T-helper 17 cell (primary cell): ENCODE measurements around the gene RBKS. TPM values are rescaled to one million over a fixed set of nuclear protein-coding genes. Genes with fewer than 3 reads are reported as not detected.
"Not testable (repeated sequence)": the region's sequence is repeated elsewhere in the genome, so short reads cannot be mapped to it uniquely, and the experiment has no call there.

Source experiments
- ATAC-seq: fragments of 150-1000 bp; cut with Tn5 transposase; 2 replicates; pipeline ENCODE4 v1.10.0; 2021; ENCODE audit warnings: mild to moderate bottlenecking, moderate library complexity
- DNase-seq, 3 donors: peaks; one replicate each; pipeline versions ENCODE4 v3.0.0 to v3.0.0-alpha.2; 2020 to 2021
- H3K9me3 ChIP-seq: one replicate; pipeline ENCODE4 v1.7.0; 2013; ENCODE audit warnings: low read length, mild to moderate bottlenecking; ENCODE audit not compliant: control insufficient read depth, poor library complexity, severe bottlenecking
- H3K27ac Mint-ChIP-seq: one replicate; pipeline ENCODE4 v1.8.0; 2022; ENCODE audit warnings: mild to moderate bottlenecking, moderate library complexity, mixed read lengths
- H3K27me3 Mint-ChIP-seq: one replicate; pipeline ENCODE4 v1.8.0; 2022; ENCODE audit warnings: mixed read lengths
- H3K36me3 Mint-ChIP-seq: one replicate; pipeline ENCODE4 v1.8.0; 2022; ENCODE audit warnings: low read depth, mixed read lengths
- H3K4me1 Mint-ChIP-seq: one replicate; pipeline ENCODE4 v1.8.0; 2022; ENCODE audit warnings: mild to moderate bottlenecking, mixed read lengths
- H3K4me3 Mint-ChIP-seq: one replicate; pipeline ENCODE4 v1.8.0; 2022; ENCODE audit warnings: mild to moderate bottlenecking, moderate library complexity, mixed read lengths
- total RNA-seq, 4 donors: library from RNA in 2 of 4; stranded (reverse) in 2 of 4; gene quantifications; one replicate each; pipeline ENCODE4 v1.2.3 and lab custom pipeline; 2022 to 2026

The RBKS gene
- total RNA-seq, 2 donors from 2014 or later, result 7.0 to 8.2 TPM

DNA sequence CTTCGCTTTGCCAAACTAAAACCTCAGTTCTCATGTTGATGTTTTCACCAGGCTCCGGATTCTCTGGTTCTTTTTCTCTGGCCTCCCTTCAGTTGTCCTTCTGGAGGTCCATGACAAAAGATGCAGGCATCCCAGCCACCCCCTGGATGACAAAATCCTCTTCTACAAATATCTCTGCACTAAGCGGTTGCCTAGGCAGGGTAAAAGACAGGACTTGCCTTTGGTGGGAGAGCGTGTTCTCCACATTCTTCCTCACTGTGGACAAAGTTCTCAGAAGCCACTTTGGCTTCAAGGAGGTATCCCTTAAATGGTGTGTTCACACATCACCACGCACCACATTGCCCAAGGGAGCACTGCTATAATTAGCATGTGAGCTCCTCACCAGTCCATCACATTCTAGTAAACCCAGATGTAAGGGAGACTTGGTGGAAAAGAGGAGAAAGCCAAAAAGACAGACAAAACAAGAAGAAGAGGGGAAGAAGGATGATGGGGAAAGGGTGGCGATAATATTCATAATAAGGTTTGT is 142.3 kb downstream of the RBKS start:
- Mint-ChIP-seq H3K36me3 (no peaks in the 10 kb centered on the region), H3K4me1 (no peaks in the 10 kb centered on the region), H3K4me3 (no peak overlapping the region), H3K27ac (peak overlapping the region; percentile 22), H3K27me3 (peaks cover 16% of the 10 kb centered on the region)
- ATAC-seq (no peak), DNase-seq (no peak)
- H3K9me3 ChIP-seq, result no peaks in the 10 kb centered on the region

DNA sequence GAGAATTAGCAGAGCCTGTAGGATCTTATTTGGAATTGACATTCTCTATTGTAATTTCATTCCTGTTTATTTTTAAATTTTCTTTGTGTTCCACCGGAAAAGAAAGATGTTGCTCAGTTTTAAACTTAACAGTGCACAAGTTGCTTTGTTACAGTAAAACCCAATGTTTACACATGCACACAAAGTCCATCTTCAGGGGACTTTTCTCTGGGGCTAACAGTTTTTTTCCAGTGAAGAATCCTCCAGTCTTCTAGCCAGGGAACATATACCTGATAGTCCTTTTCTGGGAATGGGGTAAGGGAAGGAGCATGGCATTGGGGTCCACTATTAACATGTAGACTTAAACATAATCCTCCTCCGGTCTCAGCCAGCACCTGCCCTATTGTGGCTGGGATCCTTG is 143.9 kb downstream of the RBKS start:
- no peak overlapping the region for H3K4me3 Mint-ChIP-seq
- H3K9me3 ChIP-seq, result no peaks in the 10 kb centered on the region
- no peaks in the 10 kb centered on the region for H3K4me1 Mint-ChIP-seq
- DNase-seq (no peak), ATAC-seq (no peak)
- H3K36me3 Mint-ChIP-seq, result no peaks in the 10 kb centered on the region
- no peak overlapping the region for H3K27ac Mint-ChIP-seq
- H3K27me3 Mint-ChIP-seq, result peaks cover 11% of the 10 kb centered on the region

- ATAC-seq, H3K36me3 Mint-ChIP-seq, DNase-seq, H3K9me3 ChIP-seq, H3K27ac Mint-ChIP-seq, H3K4me1 Mint-ChIP-seq, H3K4me3 Mint-ChIP-seq: not testable (repeated sequence)
- H3K27me3 Mint-ChIP-seq, result peaks cover 16% of the 10 kb centered on the region
Measured at GRCh38 chr2:27745494-27745893, 144.7 kb downstream of the RBKS start.

GRCh38 chr2:27742571-27742970 is 147.6 kb downstream of the RBKS start:
- H3K9me3 ChIP-seq, result no peaks in the 10 kb centered on the region
- peaks cover 20% of the 10 kb centered on the region for H3K27me3 Mint-ChIP-seq
- H3K27ac Mint-ChIP-seq, result peak overlapping the region; percentile 43
- no peak overlapping the region for H3K4me3 Mint-ChIP-seq
- DNase-seq (no peak), ATAC-seq (no peak)
- no peaks in the 10 kb centered on the region for H3K36me3 Mint-ChIP-seq
- H3K4me1 Mint-ChIP-seq, result no peaks in the 10 kb centered on the region

GRCh38 chr2:27741673-27742072 is 148.5 kb downstream of the RBKS start:
- Mint-ChIP-seq H3K36me3 (no peaks in the 10 kb centered on the region), H3K4me1 (no peaks in the 10 kb centered on the region), H3K27ac (no peak overlapping the region), H3K27me3 (peaks cover 20% of the 10 kb centered on the region), H3K4me3 (no peak overlapping the region)
- ATAC-seq, result no peak
- no peak for DNase-seq
- H3K9me3 ChIP-seq, result no peaks in the 10 kb centered on the region

GRCh38 chr2:27739058-27739373 is 151.2 kb downstream of the RBKS start:
- H3K9me3 ChIP-seq, result no peaks in the 10 kb centered on the region
- H3K4me3 Mint-ChIP-seq, result no peak overlapping the region
- H3K36me3 Mint-ChIP-seq, result no peaks in the 10 kb centered on the region
- no peak overlapping the region for H3K27ac Mint-ChIP-seq
- DNase-seq (no peak), ATAC-seq (no peak)
- peaks cover 6% of the 10 kb centered on the region for H3K4me1 Mint-ChIP-seq
- peaks cover 11% of the 10 kb centered on the region for H3K27me3 Mint-ChIP-seq

GRCh38 chr2:27738349-27739057 is 151.7 kb downstream of the RBKS start:
- DNase-seq, result no peak
- no peaks in the 10 kb centered on the region for H3K9me3 ChIP-seq
- ATAC-seq, result no peak
- H3K27ac Mint-ChIP-seq, result no peak overlapping the region
- H3K4me3 Mint-ChIP-seq, result no peak overlapping the region
- peaks cover 6% of the 10 kb centered on the region for H3K4me1 Mint-ChIP-seq
- peaks cover 11% of the 10 kb centered on the region for H3K27me3 Mint-ChIP-seq
- H3K36me3 Mint-ChIP-seq, result no peaks in the 10 kb centered on the region

GRCh38 chr2:27737676-27738348 is 152.4 kb downstream of the RBKS start:
- Mint-ChIP-seq H3K36me3 (no peaks in the 10 kb centered on the region), H3K4me3 (no peak overlapping the region), H3K4me1 (peaks cover 6% of the 10 kb centered on the region), H3K27me3 (peaks cover 11% of the 10 kb centered on the region), H3K27ac (no peak overlapping the region)
- ATAC-seq (no peak), DNase-seq (no peak)
- no peaks in the 10 kb centered on the region for H3K9me3 ChIP-seq

DNA sequence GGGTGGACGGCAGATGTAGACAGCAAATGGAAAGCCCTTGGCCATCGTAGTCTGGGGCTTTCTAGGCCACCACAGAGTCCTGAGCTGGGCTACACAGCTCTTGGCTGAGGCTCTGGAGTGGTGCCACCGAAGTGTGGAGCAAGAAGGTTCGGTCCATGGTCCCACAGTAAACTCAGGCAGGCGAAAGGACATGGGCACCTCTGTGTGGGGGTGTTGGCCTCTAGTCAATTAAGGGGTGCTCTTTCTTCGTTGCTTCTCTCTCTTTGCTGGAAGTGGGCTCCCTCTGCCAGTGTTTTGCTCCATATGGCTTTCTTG is 153.3 kb downstream of the RBKS start:
- no peak overlapping the region for H3K4me3 Mint-ChIP-seq
- H3K9me3 ChIP-seq, result no peaks in the 10 kb centered on the region
- no peaks in the 10 kb centered on the region for H3K36me3 Mint-ChIP-seq
- H3K27ac Mint-ChIP-seq, result no peak overlapping the region
- ATAC-seq, result no peak
- DNase-seq, result no peak
- H3K27me3 Mint-ChIP-seq, result peaks cover 11% of the 10 kb centered on the region
- H3K4me1 Mint-ChIP-seq, result peaks cover 6% of the 10 kb centered on the region

GRCh38 chr2:27736031-27736889 is 153.9 kb downstream of the RBKS start:
- DNase-seq (no peak), ATAC-seq (no peak)
- no peaks in the 10 kb centered on the region for H3K36me3 Mint-ChIP-seq
- peaks cover 8% of the 10 kb centered on the region for H3K27me3 Mint-ChIP-seq
- peak overlapping the region; percentile 39 for H3K27ac Mint-ChIP-seq
- no peaks in the 10 kb centered on the region for H3K9me3 ChIP-seq
- peaks cover 6% of the 10 kb centered on the region for H3K4me1 Mint-ChIP-seq
- peak overlapping the region; percentile 85 for H3K4me3 Mint-ChIP-seq

DNA sequence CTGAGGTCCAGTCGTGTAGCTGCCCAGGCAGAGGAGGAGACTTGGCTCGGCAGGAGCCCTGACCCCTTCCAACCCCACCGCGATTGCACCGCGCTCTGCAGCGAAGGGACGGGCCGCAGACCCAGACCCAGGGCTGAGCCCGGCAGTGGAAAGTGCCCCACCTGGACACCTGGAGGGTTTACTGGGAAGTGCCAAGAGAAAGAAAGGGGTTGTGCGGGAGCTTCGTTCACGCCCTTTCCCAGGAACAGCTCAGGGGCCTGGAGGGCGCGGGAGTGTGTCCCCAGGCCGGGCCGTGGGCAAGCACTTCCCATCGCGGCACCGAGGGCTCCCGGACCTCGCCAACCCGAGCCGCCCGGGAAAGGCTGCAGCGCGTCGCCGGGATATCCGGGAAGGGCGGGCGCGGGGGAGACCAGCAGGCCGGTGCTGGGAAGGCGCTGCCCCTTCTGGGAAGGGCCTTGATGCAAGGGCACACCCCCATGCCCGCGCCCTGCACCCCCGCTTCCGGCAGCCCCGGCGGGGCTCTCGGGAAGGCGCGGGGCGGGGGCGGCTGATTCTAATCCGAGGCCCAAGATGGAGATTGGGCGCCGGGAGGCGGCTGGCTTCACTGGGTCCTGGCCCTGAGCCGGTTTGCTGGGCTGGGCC is 154.8 kb downstream of the RBKS start:
- Mint-ChIP-seq H3K36me3 (no peaks in the 10 kb centered on the region), H3K4me3 (peak overlapping the region; percentile 85), H3K27ac (peak overlapping the region; percentile 39), H3K27me3 (peaks cover 4% of the 10 kb centered on the region), H3K4me1 (peaks cover 6% of the 10 kb centered on the region)
- no peaks in the 10 kb centered on the region for H3K9me3 ChIP-seq
- DNase-seq, result peak; percentile 11 to 24 (median 14)
- peak; percentile 79 for ATAC-seq

- Mint-ChIP-seq H3K36me3 (no peaks in the 10 kb centered on the region), H3K4me3 (no peak overlapping the region), H3K4me1 (peaks cover 9% of the 10 kb centered on the region), H3K27me3 (peaks cover 4% of the 10 kb centered on the region), H3K27ac (no peak overlapping the region)
- H3K9me3 ChIP-seq, result no peaks in the 10 kb centered on the region
- ATAC-seq, result no peak
- DNase-seq, result no peak
Measured at GRCh38 chr2:27734305-27734704, 155.9 kb downstream of the RBKS start.
